SU-DHL-6 (cell line): ENCODE data around the gene TIGD1.

Experiments
- H2AFZ ChIP-seq: fragments of 200-600 bp; sonication (generic); 2 replicates; pipeline ENCODE4 v1.6.1; 2014; ENCODE audit warnings: low read depth, mild to moderate bottlenecking, moderate library complexity, mixed read lengths, antibody characterized with exemption, low read length; ENCODE audit not compliant: severe bottlenecking
- H3F3A ChIP-seq: fragments of 200-600 bp; shearing (Covaris generic); 2 replicates; pipeline ENCODE4 v1.6.0; 2016; ENCODE audit warnings: antibody characterized with exemption, mild to moderate bottlenecking; ENCODE audit not compliant: insufficient read depth
- H3K27ac ChIP-seq: fragments of 200-600 bp; sonication (generic); 2 replicates; pipeline ENCODE4 v1.5.1; 2016; ENCODE audit warnings: low read depth, mild to moderate bottlenecking, low read length, moderate library complexity, mixed read lengths
- H3K27me3 ChIP-seq: fragments of 200-600 bp; sonication (generic), shearing (Covaris generic); 2 replicates; pipeline ENCODE4 v1.6.0; 2014; ENCODE audit warnings: mild to moderate bottlenecking, low read length
- H3K36me3 ChIP-seq: fragments of 200-600 bp; sonication (generic); 2 replicates; pipeline ENCODE4 v1.6.1; 2014; ENCODE audit warnings: mild to moderate bottlenecking, low read length, mixed read lengths
- H3K4me2 ChIP-seq: fragments of 300-600, 200-600 bp; shearing (Covaris generic), sonication (generic); 2 replicates; pipeline ENCODE4 v1.6.0; 2014; ENCODE audit warnings: low read length, low read depth, mild to moderate bottlenecking; ENCODE audit not compliant: poor library complexity, severe bottlenecking
- H3K4me3 ChIP-seq: fragments of 200-600 bp; sonication (generic); 2 replicates; pipeline ENCODE4 v1.5.1; 2014; ENCODE audit warnings: antibody characterized with exemption, low read length, mild to moderate bottlenecking, mixed read lengths; ENCODE audit not compliant: insufficient read depth, poor library complexity, severe bottlenecking
- H3K79me2 ChIP-seq: fragments of 200-600 bp; sonication (generic); 2 replicates; pipeline ENCODE4 v1.6.1; 2014; ENCODE audit warnings: mild to moderate bottlenecking, low read length, moderate library complexity; ENCODE audit not compliant: insufficient read depth
- H3K9ac ChIP-seq: fragments of 200-600 bp; sonication (generic); 2 replicates; pipeline ENCODE4 v1.7.0; 2014; ENCODE audit warnings: mild to moderate bottlenecking, low read length
- H3K9me2 ChIP-seq: fragments of 200-600 bp; sonication (generic); replicated peaks from 2 replicates; pipeline ENCODE4 v1.6.1; 2014; ENCODE audit warnings: low read length; ENCODE audit not compliant: insufficient read depth
- H3K9me3 ChIP-seq: fragments of 200-600 bp; sonication (generic); 2 replicates; pipeline ENCODE4 v1.6.1; 2014; ENCODE audit warnings: low read length, mixed read lengths; ENCODE audit not compliant: insufficient read depth
- H4K20me1 ChIP-seq: fragments of 200-600 bp; sonication (generic); 2 replicates; pipeline ENCODE4 v1.6.1; 2014; ENCODE audit warnings: low read depth, mild to moderate bottlenecking, antibody characterized with exemption, low read length, moderate library complexity, mixed read lengths
- EZH2phosphoT487 ChIP-seq: fragments of 200-600 bp; sonication (generic), shearing (Covaris generic); conservative IDR thresholded peaks from 2 replicates; pipeline ENCODE4 v1.6.1; 2018; ENCODE audit warnings: mild to moderate bottlenecking, antibody characterized with exemption, low read length, moderate library complexity, mixed read lengths
- TF ChIP-seq, protein P1 (sequence below): fragments of 200-600 bp; sonication (generic); IDR thresholded peaks from one replicate; pipeline ENCODE4 v1.5.1; 2017; ENCODE audit warnings: antibody characterized with exemption, mild to moderate bottlenecking, low read length, moderate library complexity; ENCODE audit not compliant: insufficient read depth, poor library complexity, severe bottlenecking

TIGD1 gene

DNA sequence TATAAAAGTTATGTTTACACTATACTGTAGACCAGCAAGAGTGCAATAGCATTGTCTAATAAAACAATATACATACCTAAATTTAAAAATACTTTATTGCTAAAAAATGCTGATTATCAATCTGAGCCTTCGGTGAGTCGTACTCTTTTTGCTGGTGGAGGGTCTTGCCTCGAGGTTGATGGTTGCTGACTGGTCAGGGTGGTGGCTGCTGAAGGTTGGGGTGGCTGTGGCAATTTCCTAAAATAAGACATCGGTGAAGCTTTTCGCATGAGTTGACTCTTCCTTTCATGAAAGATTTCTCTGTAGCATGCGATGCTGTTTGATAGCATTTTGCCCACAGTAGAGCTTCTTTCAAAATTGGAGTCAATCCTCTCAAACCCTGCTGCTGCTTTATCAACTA, 2.4 kb downstream of the TIGD1 start:
- peaks cover 53% of the 10 kb centered on the region for H3K79me2 ChIP-seq
- no peak overlapping the region for H3K4me3 ChIP-seq

DNA sequence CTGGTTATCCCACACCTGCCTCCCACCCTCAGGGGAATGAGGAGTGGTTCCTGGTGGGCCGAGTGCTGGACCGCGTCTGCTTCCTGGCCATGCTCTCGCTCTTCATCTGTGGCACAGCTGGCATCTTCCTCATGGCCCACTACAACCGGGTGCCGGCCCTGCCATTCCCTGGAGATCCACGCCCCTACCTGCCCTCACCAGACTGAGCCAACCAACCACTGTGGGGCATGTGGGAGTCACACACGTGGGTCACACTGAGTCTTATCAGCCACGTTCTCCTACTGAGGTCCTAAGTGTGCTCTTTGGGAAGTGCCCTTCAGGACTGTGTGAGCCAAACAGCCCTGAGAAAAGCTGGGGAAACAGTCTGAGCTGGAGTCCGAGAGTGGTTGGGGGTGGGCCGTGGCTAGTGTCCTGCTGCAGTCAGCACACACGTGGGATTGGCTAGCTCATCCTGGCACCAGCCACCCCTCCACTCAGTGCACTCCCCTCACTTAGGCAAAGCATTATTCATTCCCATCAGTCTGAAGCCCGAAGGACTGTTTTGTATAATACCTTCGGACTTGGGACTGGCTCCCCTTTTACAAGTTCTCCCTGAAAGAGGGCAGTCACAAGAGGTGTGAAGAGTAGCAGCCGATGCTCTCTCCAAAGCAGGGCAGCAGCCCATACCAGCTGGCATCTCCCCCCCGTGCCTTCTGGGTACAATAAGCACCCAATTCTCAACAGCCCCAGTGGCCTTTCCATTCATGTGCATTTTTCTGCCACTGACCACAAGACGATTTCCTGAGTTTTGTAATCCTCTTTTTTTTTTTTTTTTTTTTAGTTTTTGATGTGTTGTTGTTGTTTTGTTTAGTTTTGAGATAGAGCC, 4.6 kb downstream of the TIGD1 start:
- Histone ChIP-seq H3K4me3 (no peak overlapping the region), H3K27me3 (no peaks in the 10 kb centered on the region), H3K9me2 (no peaks in the 10 kb centered on the region), H3K4me2 (no peak overlapping the region), H2AFZ (no peak overlapping the region), H4K20me1 (no peaks in the 10 kb centered on the region; the same call in 1 of the 2 replicates), H3K27ac (no peak overlapping the region), H3K36me3 (no peaks in the 10 kb centered on the region), H3F3A (no peaks in the 10 kb centered on the region), H3K79me2 (peaks cover 33% of the 10 kb centered on the region), H3K9me3 (no peaks in the 10 kb centered on the region), H3K9ac (no peak overlapping the region)
- TF ChIP-seq, protein P1, sequence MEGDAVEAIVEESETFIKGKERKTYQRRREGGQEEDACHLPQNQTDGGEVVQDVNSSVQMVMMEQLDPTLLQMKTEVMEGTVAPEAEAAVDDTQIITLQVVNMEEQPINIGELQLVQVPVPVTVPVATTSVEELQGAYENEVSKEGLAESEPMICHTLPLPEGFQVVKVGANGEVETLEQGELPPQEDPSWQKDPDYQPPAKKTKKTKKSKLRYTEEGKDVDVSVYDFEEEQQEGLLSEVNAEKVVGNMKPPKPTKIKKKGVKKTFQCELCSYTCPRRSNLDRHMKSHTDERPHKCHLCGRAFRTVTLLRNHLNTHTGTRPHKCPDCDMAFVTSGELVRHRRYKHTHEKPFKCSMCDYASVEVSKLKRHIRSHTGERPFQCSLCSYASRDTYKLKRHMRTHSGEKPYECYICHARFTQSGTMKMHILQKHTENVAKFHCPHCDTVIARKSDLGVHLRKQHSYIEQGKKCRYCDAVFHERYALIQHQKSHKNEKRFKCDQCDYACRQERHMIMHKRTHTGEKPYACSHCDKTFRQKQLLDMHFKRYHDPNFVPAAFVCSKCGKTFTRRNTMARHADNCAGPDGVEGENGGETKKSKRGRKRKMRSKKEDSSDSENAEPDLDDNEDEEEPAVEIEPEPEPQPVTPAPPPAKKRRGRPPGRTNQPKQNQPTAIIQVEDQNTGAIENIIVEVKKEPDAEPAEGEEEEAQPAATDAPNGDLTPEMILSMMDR: no peak
- TF ChIP-seq EZH2phosphoT487: no peak

More for the DNA sequence above, 2.4 kb downstream of the TIGD1 start:
- Histone ChIP-seq H3K9me2 (no peaks in the 10 kb centered on the region), H3F3A (no peaks in the 10 kb centered on the region), H3K4me2 (no peak overlapping the region), H3K27me3 (no peaks in the 10 kb centered on the region), H3K27ac (no peak overlapping the region), H3K36me3 (no peaks in the 10 kb centered on the region), H3K9ac (no peak overlapping the region), H3K9me3 (no peaks in the 10 kb centered on the region), H2AFZ (no peak overlapping the region), H4K20me1 (no peaks in the 10 kb centered on the region; the same call in 1 of the 2 replicates)
- TF ChIP-seq, protein P1: no peak
- no peak for TF ChIP-seq EZH2phosphoT487

DNA sequence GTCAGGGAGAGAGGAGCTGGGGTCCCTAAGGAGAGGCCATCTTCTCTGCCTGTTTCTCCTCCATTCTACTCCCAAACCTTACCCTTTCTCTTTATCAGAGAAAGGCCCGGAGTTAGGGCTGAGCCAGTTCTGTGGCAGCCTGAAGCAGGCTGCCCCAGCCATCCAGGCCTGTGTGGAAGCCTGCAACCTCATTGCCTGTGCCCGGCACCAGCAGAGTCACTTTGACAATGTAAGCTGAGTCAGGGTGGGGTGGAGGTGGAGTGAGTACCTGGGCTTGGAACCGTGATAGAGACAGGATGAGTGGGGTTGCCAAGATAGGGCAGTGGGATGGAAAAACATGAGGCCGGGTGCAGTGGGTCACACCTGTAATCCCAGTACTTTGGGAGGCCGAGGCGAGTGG, 5.7 kb downstream of the TIGD1 start:
- Histone ChIP-seq H3K9me2 (no peaks in the 10 kb centered on the region), H3K4me3 (no peak overlapping the region), H2AFZ (no peak overlapping the region), H3K27me3 (no peaks in the 10 kb centered on the region), H3K9me3 (no peaks in the 10 kb centered on the region), H4K20me1 (no peaks in the 10 kb centered on the region; the same call in 1 of the 2 replicates), H3K79me2 (peaks cover 26% of the 10 kb centered on the region), H3K4me2 (no peak overlapping the region), H3F3A (no peaks in the 10 kb centered on the region), H3K27ac (no peak overlapping the region), H3K36me3 (no peaks in the 10 kb centered on the region), H3K9ac (no peak overlapping the region)
- no peak for TF ChIP-seq EZH2phosphoT487
- TF ChIP-seq, protein P1: no peak
